PC-3 (cell line): ENCODE data around the gene BMPR1A. TPM values are rescaled to one million over a fixed set of nuclear protein-coding genes. Genes with fewer than 3 reads are reported as not detected.

Source experiments
- ATAC-seq: fragments of 200-7000 bp; cut with Tn5 transposase; 2 replicates; pipeline ENCODE4 v1.9.1; 2020; ENCODE audit warnings: mild to moderate bottlenecking, moderate library complexity
- BruUV-seq: library from RNA; stranded (reverse); fragments of 400-500 nt; replicated peaks from 2 replicates; lab custom pipeline; 2021; lab: Mats Ljungman, UMichigan
- CTCF ChIA-PET: fragments of 300-600 bp; sonication (Branson Sonifier 250); formaldehyde crosslinking; loops from one replicate; lab custom pipeline; 2022; ENCODE audit warnings: antibody characterized with exemption; lab: Charles Lee
- POLR2A ChIA-PET: fragments of 300-600 bp; sonication (Branson Sonifier 250); formaldehyde crosslinking; loops from one replicate; lab custom pipeline; 2022; ENCODE audit warnings: antibody characterized with exemption; ENCODE audit not compliant: unreplicated experiment; lab: Charles Lee
- DNase-seq: peaks from one replicate; pipeline ENCODE4 v3.0.0-alpha.2; 2015
- H2AFZ ChIP-seq: fragments of 300-600 bp; sonication (generic); 2 replicates; pipeline ENCODE4 v1.6.0; 2016; ENCODE audit warnings: antibody characterized with exemption, low read length
- H3F3A ChIP-seq: fragments of 300-600 bp; sonication (generic); one replicate; pipeline ENCODE4 v1.6.0; 2017; ENCODE audit warnings: antibody characterized with exemption, low read length, control low read depth, mild to moderate bottlenecking; ENCODE audit not compliant: unreplicated experiment
- H3K27ac ChIP-seq: fragments of 300-600 bp; sonication (generic); 2 replicates; pipeline ENCODE4 v1.5.1; 2016; ENCODE audit warnings: mild to moderate bottlenecking, low read length
- H3K27me3 ChIP-seq: fragments of 300-600 bp; sonication (generic); 2 replicates; pipeline ENCODE4 v1.6.1; 2016; ENCODE audit warnings: low read length, mixed read lengths
- H3K36me3 ChIP-seq: fragments of 300-600 bp; sonication (generic); 2 replicates; pipeline ENCODE4 v1.6.1; 2016; ENCODE audit warnings: low read depth, mixed run types, low read length, mixed read lengths
- H3K4me1 ChIP-seq: fragments of 300-600 bp; sonication (generic); 2 replicates; pipeline ENCODE4 v1.5.1; 2016; ENCODE audit warnings: low read length; ENCODE audit not compliant: insufficient read depth
- H3K4me2 ChIP-seq: fragments of 300-600 bp; sonication (generic); 2 replicates; pipeline ENCODE4 v1.6.0; 2016; ENCODE audit warnings: low read length
- H3K4me3 ChIP-seq: fragments of 300-600 bp; sonication (generic); 2 replicates; pipeline ENCODE4 v1.5.1; 2016; ENCODE audit warnings: mild to moderate bottlenecking, low read length, mixed read lengths
- H3K79me2 ChIP-seq: fragments of 300-600 bp; sonication (generic); 2 replicates; pipeline ENCODE4 v1.6.1; 2017; ENCODE audit warnings: low read length, mixed read lengths
- H3K9ac ChIP-seq: fragments of 300-600 bp; sonication (generic); 2 replicates; pipeline ENCODE4 v1.6.0; 2016; ENCODE audit warnings: mild to moderate bottlenecking, low read length
- H3K9me2 ChIP-seq: fragments of 300-600 bp; sonication (generic); replicated peaks from 2 replicates; pipeline ENCODE4 v1.6.1; 2016; ENCODE audit warnings: mixed run types, low read length, mixed read lengths
- H3K9me3 ChIP-seq: fragments of 300-600 bp; sonication (generic); 2 replicates; pipeline ENCODE4 v1.6.1; 2016; ENCODE audit warnings: low read length, mixed read lengths
- H4K20me1 ChIP-seq: fragments of 300-600 bp; sonication (generic); 2 replicates; pipeline ENCODE4 v1.6.1; 2016; ENCODE audit warnings: low read length, mixed read lengths
- CTCF ChIP-seq: fragments of 300-600 bp; sonication (generic); conservative IDR thresholded peaks from 2 replicates; pipeline ENCODE4 v1.5.1; 2017; ENCODE audit warnings: antibody characterized with exemption, low read depth, mild to moderate bottlenecking, low read length
- EZH2 ChIP-seq: fragments of 300-600 bp; sonication (generic); IDR thresholded peaks from one replicate; pipeline ENCODE4 v1.6.1; 2017; ENCODE audit warnings: antibody characterized with exemption, mild to moderate bottlenecking, low read length; ENCODE audit not compliant: unreplicated experiment
- EZH2phosphoT487 ChIP-seq: fragments of 300-600 bp; sonication (generic); IDR thresholded peaks from 2 replicates; pipeline ENCODE4 v1.6.1; 2018; ENCODE audit warnings: mild to moderate bottlenecking, antibody characterized with exemption, low read length, borderline replicate concordance
- intact Hi-C: fragments of 100-400 bp; cut with micrococcal nuclease; formaldehyde crosslinking; loops from 2 replicates; pipeline ENCODE4 v1.9.0; 2023
- total RNA-seq: library from RNA; depleted of rRNA; stranded (reverse); fragments of >200 nt; gene quantifications from 2 replicates; pipeline ENCODE4 v1.2.3, GENCODE V29; 2014

Gene BMPR1A
- total RNA-seq, 1 experiment from 2014 or later = 14.5 TPM

GRCh38 chr10:86953747-86954680, 197.6 kb downstream of the BMPR1A start:
- no peak overlapping the region for H3K4me2 ChIP-seq
- POLR2A ChIA-PET = no interaction called here
- no peak; the same call in 1 of the 2 replicates for ATAC-seq
- no peaks in the 10 kb centered on the region for H3K9me3 ChIP-seq
- H3F3A ChIP-seq = no peaks in the 10 kb centered on the region
- TF ChIP-seq EZH2phosphoT487 = no peak
- no peak for TF ChIP-seq EZH2
- TF ChIP-seq CTCF = no peak
- H3K79me2 ChIP-seq = no peaks in the 10 kb centered on the region
- H3K4me1 ChIP-seq = peaks cover 5% of the 10 kb centered on the region
- no TSS peak for BruUV-seq
- DNase-seq = no peak
- no peaks in the 10 kb centered on the region for H3K9me2 ChIP-seq
- no peak overlapping the region for H2AFZ ChIP-seq
- intact Hi-C loops = no loop called here
- no peak overlapping the region for H3K27ac ChIP-seq
- H3K9ac ChIP-seq = no peak overlapping the region
- no peaks in the 10 kb centered on the region for H3K36me3 ChIP-seq
- H3K27me3 ChIP-seq = no peaks in the 10 kb centered on the region
- no peak overlapping the region for H3K4me3 ChIP-seq
- CTCF ChIA-PET = no interaction called here
- H4K20me1 ChIP-seq = no peaks in the 10 kb centered on the region

GRCh38 chr10:86954681-86955500, 198.5 kb downstream of the BMPR1A start:
- H3K4me3 ChIP-seq = no peak overlapping the region
- DNase-seq (no peak), ATAC-seq (no peak)
- no peaks in the 10 kb centered on the region for H4K20me1 ChIP-seq
- CTCF ChIA-PET = no interaction called here
- no peaks in the 10 kb centered on the region for H3K79me2 ChIP-seq
- H3F3A ChIP-seq = no peaks in the 10 kb centered on the region
- H3K27me3 ChIP-seq = no peaks in the 10 kb centered on the region
- H3K36me3 ChIP-seq = no peaks in the 10 kb centered on the region
- no peak overlapping the region for H3K9ac ChIP-seq
- H3K4me1 ChIP-seq = peaks cover 13% of the 10 kb centered on the region
- H2AFZ ChIP-seq = no peak overlapping the region
- no peaks in the 10 kb centered on the region for H3K9me3 ChIP-seq
- no peak overlapping the region for H3K4me2 ChIP-seq
- no peak overlapping the region for H3K27ac ChIP-seq
- intact Hi-C loops = no loop called here
- H3K9me2 ChIP-seq = no peaks in the 10 kb centered on the region
- TF ChIP-seq EZH2 (no peak), EZH2phosphoT487 (no peak)
- POLR2A ChIA-PET = no interaction called here
- BruUV-seq = no TSS peak

GRCh38 chr10:86955501-86956194, 199.2 kb downstream of the BMPR1A start:
- Histone ChIP-seq H3K9me2 (no peaks in the 10 kb centered on the region), H2AFZ (no peak overlapping the region), H3K79me2 (no peaks in the 10 kb centered on the region), H3K9me3 (no peaks in the 10 kb centered on the region), H4K20me1 (no peaks in the 10 kb centered on the region), H3K9ac (no peak overlapping the region), H3K27ac (no peak overlapping the region), H3F3A (no peaks in the 10 kb centered on the region), H3K27me3 (no peaks in the 10 kb centered on the region), H3K4me2 (no peak overlapping the region), H3K36me3 (no peaks in the 10 kb centered on the region), H3K4me1 (peaks cover 21% of the 10 kb centered on the region), H3K4me3 (no peak overlapping the region)
- ChIA-PET CTCF (no interaction called here), POLR2A (no interaction called here)
- BruUV-seq = no TSS peak
- intact Hi-C loops = no loop called here
- ATAC-seq = no peak
- no peak for DNase-seq
- TF ChIP-seq CTCF (no peak), EZH2 (no peak), EZH2phosphoT487 (no peak)
